Measurements from ENCODE around the gene SPO11. TPM values are rescaled to one million over a fixed set of nuclear protein-coding genes. Genes with fewer than 3 reads are reported as not detected.

The SPO11 gene
- total and polyA plus RNA-seq, 10 of the 15 experiments (the other 5 are each of a cell fraction or from before 2014, with no cell fraction given), result not detected

DNA sequence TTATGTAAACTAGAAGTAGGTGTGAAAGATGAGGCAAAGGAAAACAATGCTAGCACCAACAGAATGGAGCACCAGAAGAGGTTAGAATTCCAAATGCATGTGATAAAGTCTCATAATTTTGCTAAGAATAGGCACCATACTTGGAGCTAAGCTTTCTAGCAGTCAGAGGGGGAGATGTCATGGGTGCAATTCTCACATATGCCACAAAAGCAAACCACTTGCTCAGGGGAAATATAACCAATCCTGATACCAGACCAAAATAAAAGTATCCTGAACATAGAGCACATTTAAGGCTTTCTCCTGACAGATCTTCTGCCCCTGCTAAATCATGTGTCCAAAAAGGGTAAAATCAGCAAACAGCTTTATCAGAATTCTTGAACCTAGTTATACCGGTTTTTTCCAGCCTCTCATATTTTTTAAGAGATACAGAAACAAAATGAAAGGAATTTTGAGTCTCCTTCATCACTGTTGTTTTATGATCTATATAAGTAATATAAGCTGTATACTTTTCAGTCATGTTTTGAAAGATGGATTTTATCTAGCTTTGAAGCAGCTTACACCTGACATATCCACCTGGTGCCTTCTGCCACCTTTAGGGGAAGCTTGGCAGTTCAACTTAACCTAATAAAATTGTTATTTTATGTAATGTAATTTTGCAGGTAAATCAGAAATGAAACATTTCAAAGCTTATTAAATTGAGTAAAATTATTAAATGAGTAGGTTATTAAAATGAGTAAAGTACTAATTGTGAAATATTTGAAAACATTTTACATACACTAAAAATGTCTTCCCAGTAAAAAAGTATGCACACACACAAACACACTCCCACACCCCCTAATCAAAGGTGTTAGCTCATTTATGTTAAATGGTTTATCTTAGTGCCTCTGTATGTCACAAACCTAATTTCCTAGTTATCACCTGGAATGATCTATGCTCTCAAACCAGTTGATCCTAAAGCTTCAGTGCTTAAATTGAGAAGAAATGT is 2.8 kb downstream of the SPO11 start (continued):
- no peak for TF ChIP-seq MXI1 (IDR thresholded peaks at IDR 0.05; ENCODE audit: low read depth, low read length)
- TF ChIP-seq USF1 (IDR thresholded peaks at IDR 0.05; ENCODE audit: borderline replicate concordance, extremely low read length, insufficient read depth, low read depth, low read length), result no peak
- no peak for TF ChIP-seq TCF3 (IDR thresholded peaks at IDR 0.05; ENCODE audit: borderline replicate concordance, insufficient read depth, low read depth, low read length)
- peak; percentile 11; the same call in 1 of the 2 replicates for TF ChIP-seq SMC3 (IDR thresholded peaks at IDR 0.05; ENCODE audit: borderline replicate concordance, low read length)

DNA sequence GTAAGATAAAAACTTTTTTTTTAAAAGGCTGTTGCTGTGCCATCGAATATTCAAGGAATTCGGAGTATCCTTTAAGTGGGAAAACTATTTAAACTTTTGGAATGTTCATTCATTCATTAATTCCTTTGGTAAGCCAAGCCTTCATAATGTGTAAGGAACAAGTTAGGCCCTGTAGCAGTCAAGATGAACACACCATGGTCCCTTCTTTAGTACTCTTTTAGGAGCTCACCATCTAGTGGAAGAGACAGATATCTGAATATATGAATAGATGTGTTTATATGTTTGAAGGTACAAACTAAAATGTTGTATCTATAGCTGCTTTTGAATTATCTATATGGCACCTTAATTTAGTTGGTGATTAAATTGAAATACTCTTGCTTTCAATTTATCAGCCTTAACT is 5.8 kb downstream of the SPO11 start:
- SMC1A ChIA-PET (ENCODE audit: uncharacterized antibody, unreplicated experiment), result interaction anchor here (1.3 to 2.6 kb wide), 4 partner anchors 10 to 245 kb away, joined by 3 to 12 read pairs (median 4); no protein-coding TSS in a partner anchor
- ATAC-seq, result no peak
- CTCF ChIA-PET, result interaction anchor here (0.6 to 1.1 kb wide), 2 partner anchors 245 kb away, joined by 3 to 5 read pairs; no protein-coding TSS in a partner anchor
- RAD21 ChIA-PET (ENCODE audit: unreplicated experiment), result no interaction called here
- no TSS peak for BruUV-seq (replicated peaks)
- Histone ChIP-seq H3K27me3 (replicated peaks in 1 of 2; ENCODE audit: control insufficient read depth in 2 of 2, insufficient read depth in 2 of 2, low read length in 1 of 2) (peaks cover 0 to 3% of the 10 kb centered on the region in 2 experiments; a peak in 1 of 4 replicates), H3K27ac (ENCODE audit: control insufficient read depth, insufficient read depth) (no peak overlapping the region), H3K4me1 (ENCODE audit: control insufficient read depth, insufficient read depth, low read length) (no peaks in the 10 kb centered on the region), H3K79me2 (ENCODE audit: control insufficient read depth, insufficient read depth, low read length) (no peaks in the 10 kb centered on the region), H3K36me3 (ENCODE audit: control insufficient read depth in 2 of 2, insufficient read depth in 2 of 2, low read length in 1 of 2) (no peaks in the 10 kb centered on the region), H3K4me2 (ENCODE audit: control insufficient read depth, insufficient read depth) (no peak overlapping the region), H3K9me3 (replicated peaks; ENCODE audit: control insufficient read depth, insufficient read depth, low read length) (no peaks in the 10 kb centered on the region), H3K4me3 (no peak overlapping the region), H2AFZ (ENCODE audit: control insufficient read depth, low read depth, low read length) (no peak overlapping the region), H3K9ac (ENCODE audit: control insufficient read depth, insufficient read depth, low read length) (no peak overlapping the region), H4K20me1 (ENCODE audit: control insufficient read depth, insufficient read depth) (no peaks in the 10 kb centered on the region)
- 0% methylated on average over 2 of the region's 2 CpGs for WGBS (ENCODE audit: insufficient coverage, insufficient replicate concordance, low lambda C conversion rate, missing lambda C conversion rate)
- DNase-seq (ENCODE audit: low read depth, low spot score), result no peak
- POLR2A ChIA-PET, result no interaction called here
- in situ Hi-C loops (cut with MboI) (no loop called here), intact Hi-C loops (cut with micrococcal nuclease; ENCODE audit: unreplicated experiment) (no loop called here)
- FAIRE-seq, result no peak
- TF ChIP-seq CBX3 (IDR thresholded peaks at IDR 0.05; ENCODE audit: borderline replicate concordance, low read depth) (no peak), SMC3 (IDR thresholded peaks at IDR 0.05; ENCODE audit: borderline replicate concordance, low read length) (0 out of 2 replicates have a peak, but pooled peaks have one; percentile 8)

Measured in GM12878 (cell line).